Measurements from ENCODE around the gene MVP.
"Not testable (repeated sequence)": the region's sequence is repeated elsewhere in the genome, so short reads cannot be mapped to it uniquely, and the experiment has no call there.

MVP gene

GRCh38 chr16:29844575-29845331 is 24.5 kb downstream of the MVP start:
- no peak for DNase-seq

GRCh38 chr16:29845656-29846055 is 25.4 kb downstream of the MVP start:
- no peak for DNase-seq

GRCh38 chr16:29848420-29849297 is 28.4 kb downstream of the MVP start:
- no peak for DNase-seq

GRCh38 chr16:29849505-29849904 is 29.2 kb downstream of the MVP start:
- no peak for DNase-seq

- no peak for DNase-seq
These were observed 30.7 kb downstream of the MVP start for GRCh38 chr16:29850998-29851397.

- DNase-seq = no peak
These were observed 32.4 kb downstream of the MVP start for GRCh38 chr16:29852654-29853053.

- DNase-seq = no peak
These were observed 34.3 kb downstream of the MVP start for GRCh38 chr16:29854520-29855100.

GRCh38 chr16:29857133-29857760 is 37.0 kb downstream of the MVP start:
- peak; percentile 48 for DNase-seq

- DNase-seq = no peak
These were observed 38.0 kb downstream of the MVP start for GRCh38 chr16:29858149-29858849.

- no peak for DNase-seq
These were observed 38.7 kb downstream of the MVP start for GRCh38 chr16:29858974-29859373.

- DNase-seq = no peak
These were observed 40.0 kb downstream of the MVP start for GRCh38 chr16:29860218-29860617.

- no peak for DNase-seq
These were observed 42.2 kb downstream of the MVP start for GRCh38 chr16:29862383-29862883.

GRCh38 chr16:29862884-29863668 is 42.8 kb downstream of the MVP start, which contains the start of gene CDIPT:
CDIPT (minus strand) TSS chr16:29863226; CDS start chr16:29862857, 369 bp downstream.
- DNase-seq = peak; percentile 89

GRCh38 chr16:29863669-29863984 is 43.4 kb downstream of the MVP start:
- DNase-seq = no peak

- no peak for DNase-seq
These were observed 43.9 kb downstream of the MVP start for GRCh38 chr16:29864205-29864604.

GRCh38 chr16:29868396-29869009 is 48.2 kb downstream of the MVP start:
- DNase-seq = no peak

- DNase-seq = not testable (repeated sequence)
These were observed 48.8 kb downstream of the MVP start for GRCh38 chr16:29869067-29869466.

- DNase-seq = no peak
These were observed 51.7 kb downstream of the MVP start for GRCh38 chr16:29871822-29872546.

- no peak for DNase-seq
These were observed 53.1 kb downstream of the MVP start for GRCh38 chr16:29873319-29873718.

GRCh38 chr16:29875206-29875605 is 54.9 kb downstream of the MVP start:
- no peak for DNase-seq

Measured in NCI-H446 treated with DMSO at 0.1 percent for 48 hours (cell line).